ENCODE measurements around the gene UBE2D1.

The UBE2D1 gene

GRCh38 chr10:58341947-58342346, 7.1 kb downstream of the UBE2D1 start:
- DNase-seq: no peak

GRCh38 chr10:58347967-58348366, 13.2 kb downstream of the UBE2D1 start:
- no peak for DNase-seq

DNA sequence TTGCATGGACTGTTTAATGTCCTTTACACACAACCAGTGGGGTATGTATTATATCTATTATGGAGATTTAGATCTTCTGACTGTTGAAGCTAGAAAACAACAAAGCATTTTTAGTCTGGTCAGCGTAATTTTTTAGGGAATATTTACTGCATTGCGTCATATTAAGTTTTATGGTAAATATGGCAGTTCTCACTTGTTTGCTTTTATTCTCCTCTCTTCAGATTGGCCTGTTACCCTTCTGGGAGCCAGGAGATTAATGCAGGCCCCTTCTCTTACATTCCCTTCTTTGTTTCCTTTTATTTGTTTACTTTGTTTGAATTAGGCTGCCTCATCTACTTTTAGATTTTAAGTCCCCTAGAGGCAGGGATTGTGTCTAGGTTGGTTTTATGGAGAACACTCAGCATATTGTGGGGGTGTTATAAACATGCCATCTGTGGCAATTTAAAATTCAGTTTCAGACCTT, 13.8 kb downstream of the UBE2D1 start:
- DNase-seq: no peak

DNA sequence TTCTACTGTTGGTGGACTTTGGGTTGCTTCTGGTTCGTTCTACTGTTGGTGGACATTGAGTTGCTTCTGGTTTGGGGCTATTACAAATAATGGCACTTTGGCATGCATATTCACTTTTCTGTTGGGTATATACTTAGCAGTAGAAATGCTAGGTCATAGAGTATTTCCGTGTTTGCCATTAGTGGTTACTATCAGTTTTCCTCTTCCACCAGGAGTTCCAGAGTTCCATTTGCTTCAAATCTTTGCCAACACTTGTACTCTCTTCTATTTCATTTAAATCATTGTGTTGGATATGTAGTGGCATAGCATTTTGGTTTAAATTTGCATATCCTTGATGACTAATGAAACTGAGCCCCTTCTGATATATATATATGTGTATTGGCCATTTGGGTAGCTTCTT, 15.2 kb downstream of the UBE2D1 start:
- DNase-seq: no peak

DNA sequence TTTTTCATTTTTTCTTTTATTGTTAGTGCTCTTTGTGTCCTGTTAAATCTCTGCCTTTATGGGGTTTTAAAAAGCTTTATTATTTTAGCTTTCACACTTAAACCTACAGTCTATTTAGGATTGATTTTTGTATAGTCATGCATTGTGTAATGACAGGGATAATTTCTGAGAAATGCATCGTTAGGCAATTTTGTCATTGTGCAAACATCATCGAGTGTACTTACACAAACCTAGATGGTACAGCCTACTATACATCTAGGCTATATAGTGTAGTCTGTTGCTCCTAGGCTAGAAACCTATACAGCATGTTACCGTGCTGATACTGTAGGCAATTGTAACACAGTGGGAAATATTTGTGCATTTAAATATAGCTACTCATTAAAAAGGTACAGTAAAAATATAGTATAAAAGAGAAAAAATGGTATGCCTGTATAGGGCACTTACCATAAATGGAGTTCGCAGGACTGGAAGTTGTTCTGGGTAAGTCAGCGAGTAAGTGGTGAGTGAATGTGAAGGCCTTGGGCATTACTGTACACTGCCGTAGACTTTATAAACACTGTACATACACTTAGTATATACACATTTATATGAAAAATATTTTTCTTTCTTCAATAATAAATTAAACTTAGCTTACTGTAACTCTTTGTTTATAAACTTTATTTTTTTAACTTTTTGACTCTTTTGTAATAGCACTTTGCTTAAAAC, 16.0 kb downstream of the UBE2D1 start:
- no peak for DNase-seq

DNA sequence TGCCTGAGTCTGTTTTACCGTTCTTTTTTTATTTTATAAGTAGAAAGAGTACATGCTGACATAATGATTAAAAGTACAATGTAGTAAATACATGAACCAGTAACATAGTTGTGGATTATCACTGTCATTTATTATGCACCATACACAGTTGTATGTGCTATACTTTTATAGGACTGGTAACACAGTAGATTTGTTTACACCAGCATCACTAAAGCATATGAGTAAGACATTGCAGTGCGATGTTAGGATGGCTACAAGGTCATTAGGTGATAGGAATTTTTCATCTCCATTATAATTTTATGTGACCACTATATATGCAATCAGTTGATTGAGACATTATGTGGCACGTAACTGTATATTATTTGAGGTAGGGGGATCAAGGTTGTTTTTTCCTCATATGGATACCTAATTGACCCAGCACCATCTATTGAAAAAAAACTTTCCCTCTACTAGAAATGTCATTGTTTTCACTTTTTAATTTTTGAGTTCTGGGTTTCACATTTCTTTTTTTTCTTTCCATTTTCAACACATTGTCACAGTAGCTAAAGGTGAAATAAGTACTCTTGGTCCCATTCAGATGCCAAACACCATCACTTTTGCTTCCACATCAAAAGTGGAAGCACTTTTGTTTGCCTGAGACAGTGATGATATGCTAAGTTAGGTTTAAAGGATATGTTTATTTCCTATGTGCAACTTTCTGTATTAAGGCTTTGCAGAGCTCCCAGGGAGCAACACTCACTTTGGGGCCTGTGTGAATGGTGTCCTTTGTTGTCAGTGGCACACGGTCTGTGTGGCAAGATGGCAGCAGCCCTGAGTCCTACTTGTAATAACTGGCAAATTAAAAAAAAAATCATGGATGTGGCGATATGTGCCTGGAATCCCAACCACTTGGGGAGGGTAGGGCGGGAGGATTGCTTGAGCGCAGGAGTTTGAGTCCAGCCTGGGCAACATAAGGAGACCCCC, 17.1 kb downstream of the UBE2D1 start:
- DNase-seq: no peak

DNA sequence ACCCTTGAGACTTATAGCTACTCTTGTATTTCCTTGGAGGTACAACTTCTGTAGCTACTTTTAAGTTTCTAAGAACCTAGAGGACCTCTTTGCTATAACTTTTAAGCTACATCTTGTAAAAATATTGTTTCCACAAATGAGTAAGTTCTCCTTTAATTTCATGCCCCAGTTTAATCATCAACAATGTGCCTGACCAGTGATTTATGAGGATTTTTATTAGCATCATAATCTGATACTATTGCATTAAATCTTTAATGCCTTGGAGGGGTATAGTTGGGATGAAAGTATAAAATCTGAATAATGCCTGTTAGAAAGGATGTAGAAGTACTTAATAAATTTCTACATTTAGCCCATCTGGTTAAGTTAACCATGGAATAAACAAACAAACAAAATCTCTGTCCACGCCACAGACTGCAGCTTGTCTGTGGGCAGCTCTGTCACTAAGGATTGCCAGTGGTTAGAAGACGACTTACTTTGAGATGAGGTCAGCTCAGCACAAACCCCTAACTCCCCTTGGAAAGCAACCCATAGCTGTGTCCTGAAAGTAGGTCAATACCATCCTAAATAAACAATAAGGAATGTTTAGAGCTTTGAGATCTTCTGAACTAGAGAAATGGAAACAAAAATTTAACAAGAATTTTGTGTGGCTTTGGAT, 18.3 kb downstream of the UBE2D1 start:
- DNase-seq: no peak

DNA sequence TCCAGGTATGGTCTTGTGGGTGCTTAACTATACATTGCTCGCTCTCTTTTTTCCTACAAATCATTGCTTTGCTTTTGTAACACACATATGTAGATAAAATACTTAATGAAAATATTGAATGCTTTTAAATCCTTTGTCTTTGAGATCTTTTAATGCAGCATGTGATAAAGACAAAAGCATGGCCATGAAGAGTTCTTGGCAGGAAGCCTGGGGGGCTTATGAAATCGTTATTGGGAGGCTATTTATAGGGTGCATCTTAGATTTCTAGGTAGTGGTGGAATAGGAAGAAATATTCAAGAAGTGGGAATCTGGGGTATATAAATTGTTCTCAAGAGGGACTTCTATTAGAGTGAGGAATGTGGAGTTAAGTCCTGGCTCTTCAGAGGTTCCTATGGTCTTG, 21.9 kb downstream of the UBE2D1 start:
- no peak for DNase-seq

- DNase-seq: no peak
Observed at GRCh38 chr10:58358314-58358933, 23.6 kb downstream of the UBE2D1 start.

GRCh38 chr10:58358947-58359346, 24.1 kb downstream of the UBE2D1 start:
- DNase-seq: no peak

DNA sequence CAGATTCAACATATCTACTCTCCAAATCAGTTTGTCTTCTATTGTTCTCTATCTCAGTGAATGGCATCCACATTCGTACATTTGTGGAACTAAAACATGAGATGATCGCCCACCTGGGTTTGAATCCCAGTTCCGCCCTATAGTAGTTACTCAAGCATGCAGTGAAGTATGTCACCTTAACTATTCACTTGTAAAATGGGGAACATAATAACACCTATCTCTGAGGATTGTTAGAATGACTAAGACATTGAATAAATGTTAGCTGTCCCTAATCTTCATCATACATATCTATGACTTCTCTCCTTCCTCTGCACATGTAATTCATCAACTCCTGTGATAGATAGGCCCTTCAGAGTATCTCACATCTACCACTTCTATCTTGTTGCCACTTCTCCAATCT, 24.7 kb downstream of the UBE2D1 start:
- DNase-seq: no peak

DNA sequence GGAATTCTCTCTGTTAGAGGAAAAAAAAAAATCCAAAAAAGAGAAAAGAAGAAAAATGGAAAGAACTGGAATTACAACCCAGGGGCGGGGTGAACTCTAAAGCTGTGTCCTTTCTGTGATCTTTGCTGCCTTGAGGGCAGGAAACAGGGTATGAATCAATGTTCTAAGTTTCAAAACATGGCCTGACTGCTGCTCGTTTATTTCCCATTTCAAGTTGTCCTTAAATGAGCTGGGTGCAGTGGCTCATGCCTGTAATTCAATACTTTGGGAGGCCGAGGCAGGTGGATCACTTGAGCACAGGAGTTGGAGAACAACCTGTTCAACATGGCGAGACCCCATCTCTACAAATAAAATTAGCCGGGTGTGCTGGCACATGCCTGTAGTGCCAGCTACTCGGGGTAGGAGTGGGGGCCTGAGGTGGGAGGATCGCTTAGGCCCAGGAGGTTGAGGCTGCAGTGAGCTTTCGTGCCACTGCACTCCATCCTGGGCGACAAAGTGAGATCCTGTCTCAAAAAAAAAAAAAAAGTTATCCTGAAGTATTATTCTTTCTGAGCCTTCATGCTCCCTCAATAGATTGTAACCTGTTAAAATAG, 25.7 kb downstream of the UBE2D1 start:
- DNase-seq: no peak

DNA sequence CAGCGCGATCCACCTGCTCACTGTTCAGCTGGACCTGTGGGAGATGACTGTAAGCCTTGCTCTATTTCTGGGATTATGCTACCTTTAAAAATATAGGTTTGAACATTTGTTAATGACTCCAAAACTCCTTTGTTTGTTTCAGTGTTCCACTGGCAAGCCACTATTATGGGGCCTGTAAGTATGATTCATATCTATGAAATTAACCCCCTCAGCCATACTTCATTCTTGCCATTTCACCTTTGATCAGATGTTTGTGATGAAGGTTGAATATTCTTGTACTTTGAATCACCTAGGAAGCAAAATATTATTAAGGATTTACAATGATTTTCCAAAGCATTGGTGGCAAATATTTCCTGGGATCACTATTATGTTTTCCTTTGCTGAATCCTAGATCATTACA, 26.5 kb downstream of the UBE2D1 start:
- DNase-seq: no peak

GRCh38 chr10:58362027-58362789, 27.4 kb downstream of the UBE2D1 start:
- DNase-seq: no peak

DNA sequence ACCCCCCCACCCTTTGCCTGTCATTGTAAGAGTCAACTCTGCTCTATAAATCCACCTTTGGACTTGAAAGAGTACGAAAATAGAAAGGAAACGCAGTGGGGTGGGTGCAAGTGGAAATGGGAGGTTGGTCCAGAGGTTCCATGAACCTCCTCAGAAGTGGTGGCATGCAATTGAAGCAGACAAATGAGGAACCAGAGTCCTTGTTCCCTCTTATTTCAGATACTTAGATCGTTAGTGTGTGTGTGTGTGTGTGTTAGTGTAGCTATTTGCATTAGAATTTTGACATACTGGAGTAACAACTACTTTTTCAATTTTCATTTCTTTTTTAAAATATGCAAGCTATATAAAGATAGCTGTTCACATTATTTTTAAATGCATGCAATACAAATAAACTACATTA, 32.3 kb downstream of the UBE2D1 start:
- no peak for DNase-seq

DNA sequence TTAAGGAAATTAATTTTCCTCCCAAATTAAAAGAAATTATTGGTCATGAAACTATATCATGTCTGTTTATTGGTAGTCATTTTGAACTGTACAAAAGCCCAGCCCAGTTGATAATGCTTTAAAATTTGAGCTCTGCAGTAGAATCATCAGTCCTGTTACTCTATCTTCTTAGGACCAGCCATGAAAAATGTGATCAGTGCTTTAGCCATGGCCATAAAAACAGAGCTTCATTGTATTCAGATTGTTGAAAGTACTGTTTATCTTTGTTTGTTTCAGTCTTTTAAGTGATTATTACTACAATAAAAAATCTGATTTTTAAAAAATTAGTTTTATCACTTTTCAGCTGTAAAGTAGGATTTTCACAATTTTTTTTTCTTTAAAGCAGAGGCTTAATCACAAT, 36.7 kb downstream of the UBE2D1 start:
- DNase-seq: no peak

- no peak for DNase-seq
Observed at GRCh38 chr10:58372607-58373441, 38.0 kb downstream of the UBE2D1 start.

DNA sequence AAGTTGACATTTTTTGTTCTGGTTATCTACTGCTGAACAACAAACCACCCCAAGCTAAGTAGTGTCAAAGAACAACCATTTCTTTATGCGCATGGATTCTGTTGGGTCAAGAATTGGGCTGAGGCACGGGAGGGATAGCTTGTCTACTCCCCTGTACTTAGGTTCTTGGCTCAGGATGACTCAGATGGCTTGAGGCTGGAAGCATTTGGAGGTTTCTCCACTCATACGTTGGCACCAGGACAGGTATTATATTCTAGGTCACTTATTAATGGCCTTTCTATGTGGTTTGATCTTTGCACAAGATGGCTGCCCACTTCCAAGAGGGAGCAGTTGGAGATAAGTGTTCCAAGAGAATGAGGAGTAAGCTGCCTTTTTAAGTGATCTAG, 38.6 kb downstream of the UBE2D1 start:
- DNase-seq: no peak

GRCh38 chr10:58382489-58382995, 47.7 kb downstream of the UBE2D1 start:
- DNase-seq: no peak

DNA sequence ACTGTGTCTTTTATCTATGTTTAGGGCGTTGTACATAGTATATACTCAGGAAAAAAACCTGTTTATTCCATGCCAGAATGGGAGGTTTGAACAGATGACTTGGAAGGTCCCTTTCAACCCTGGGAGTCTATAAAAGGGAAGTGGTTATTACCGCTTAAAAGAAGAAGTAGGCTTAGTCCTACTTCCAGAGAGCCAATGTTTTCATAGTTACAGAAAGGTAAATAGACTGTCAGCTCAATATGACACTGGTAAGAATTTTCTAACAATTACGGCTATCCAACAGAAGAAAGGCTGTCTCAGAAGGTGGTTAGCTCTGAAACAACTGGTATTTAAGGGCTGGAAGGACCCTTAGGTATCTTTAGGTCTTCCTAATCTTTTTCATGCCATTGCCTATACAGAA, 49.3 kb downstream of the UBE2D1 start:
- DNase-seq: no peak

- DNase-seq: no peak
Observed at GRCh38 chr10:58384544-58384998, 49.8 kb downstream of the UBE2D1 start.

Measured in stimulated activated CD4-positive, alpha-beta T cell treated with anti-CD3 and anti-CD28 coated beads, Interleukin-2, amount 100 ng/mL, for 24 hours (primary cell).